ENCODE data around the gene DCP2.
A peak's percentile ranks its signal among the peaks of the same experiment; 100 is the strongest.

The DCP2 gene

DNA sequence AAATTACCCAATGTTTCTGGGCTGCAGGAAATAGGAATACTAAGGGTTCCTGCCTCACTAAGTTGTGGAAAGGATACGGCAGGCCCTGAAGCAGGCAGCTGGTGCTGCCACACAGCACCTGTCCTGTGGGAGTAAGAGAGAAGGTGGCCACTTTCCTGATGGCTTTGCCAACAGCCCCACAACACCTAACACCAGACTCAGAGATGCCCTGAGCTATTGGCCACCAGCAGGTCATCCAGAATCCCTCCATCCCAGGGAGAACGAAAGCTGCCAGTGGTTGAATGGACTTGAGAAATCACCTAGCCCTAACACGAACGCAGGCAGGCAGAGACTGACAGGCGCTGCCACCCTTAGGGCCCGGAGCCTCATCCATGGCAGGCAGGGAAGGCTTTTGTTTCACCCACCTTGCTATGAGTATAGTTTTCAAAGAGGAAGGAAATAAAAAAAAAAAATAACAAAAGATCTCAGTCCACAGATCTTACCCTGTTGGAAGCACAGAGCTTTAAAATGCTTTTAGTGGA is 82.2 kb downstream of the DCP2 start:
- H3K36me3 Mint-ChIP-seq, result no peaks in the 10 kb centered on the region
- no peaks in the 10 kb centered on the region for H3K27me3 Mint-ChIP-seq
- peaks cover 50% of the 10 kb centered on the region for H3K4me1 Mint-ChIP-seq (ENCODE audit: low read depth)
- no peak overlapping the region for H3K27ac Mint-ChIP-seq
- H3K9me3 Mint-ChIP-seq (ENCODE audit: low read depth), result no peaks in the 10 kb centered on the region
- H3K4me3 Mint-ChIP-seq, result no peak overlapping the region

DNA sequence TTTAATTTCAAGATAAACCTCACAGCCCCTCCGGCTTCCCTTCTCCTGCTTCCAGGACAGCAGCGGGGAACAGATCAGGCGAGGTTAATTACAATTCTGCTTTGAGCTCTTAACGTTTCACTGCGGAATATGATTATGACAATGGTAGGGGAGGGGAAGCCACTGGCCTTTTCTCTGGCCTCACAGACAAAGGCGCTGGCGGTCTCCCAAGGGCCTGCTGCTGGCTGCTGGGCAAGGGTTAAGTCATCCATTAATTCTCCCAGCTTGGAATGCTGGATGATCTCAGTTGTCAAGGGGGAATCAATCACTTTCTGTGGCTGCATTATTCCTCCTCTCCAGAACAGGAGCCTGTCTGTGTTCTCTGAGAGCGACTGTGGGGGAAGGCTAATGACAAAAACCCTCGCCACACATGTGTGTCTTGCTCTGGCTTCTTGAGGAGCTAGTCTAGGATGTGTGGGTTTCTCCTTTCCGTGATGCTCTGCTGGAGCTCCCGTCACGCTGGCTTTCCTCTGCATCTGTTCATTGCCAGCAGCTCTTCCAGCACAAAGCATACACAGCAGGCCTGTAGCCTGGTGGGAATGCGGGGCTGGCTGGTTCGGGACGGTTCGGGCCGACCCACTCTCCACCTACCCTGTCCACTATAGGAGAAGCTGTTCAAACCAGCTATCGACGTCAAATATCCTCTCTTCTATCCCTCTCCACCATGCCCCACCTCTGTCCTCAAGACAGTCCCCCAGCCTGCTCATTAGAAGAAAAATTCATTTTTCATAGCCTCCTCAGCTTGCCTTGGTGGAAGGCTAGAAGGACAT is 82.8 kb downstream of the DCP2 start:
- Mint-ChIP-seq H3K27me3 (no peaks in the 10 kb centered on the region), H3K9me3 (ENCODE audit: low read depth) (no peaks in the 10 kb centered on the region), H3K27ac (no peak overlapping the region), H3K4me3 (no peak overlapping the region), H3K4me1 (ENCODE audit: low read depth) (peaks cover 50% of the 10 kb centered on the region), H3K36me3 (no peaks in the 10 kb centered on the region)

GRCh38 chr5:113060408-113061025 is 83.9 kb downstream of the DCP2 start:
- peaks cover 3% of the 10 kb centered on the region for H3K36me3 Mint-ChIP-seq
- H3K9me3 Mint-ChIP-seq (ENCODE audit: low read depth), result no peaks in the 10 kb centered on the region
- no peak overlapping the region for H3K4me3 Mint-ChIP-seq
- H3K4me1 Mint-ChIP-seq (ENCODE audit: low read depth), result peaks cover 59% of the 10 kb centered on the region
- H3K27me3 Mint-ChIP-seq, result no peaks in the 10 kb centered on the region
- no peak overlapping the region for H3K27ac Mint-ChIP-seq

- H3K4me3 Mint-ChIP-seq, result peak overlapping the region; percentile 3
- H3K4me1 Mint-ChIP-seq (ENCODE audit: low read depth), result peaks cover 68% of the 10 kb centered on the region
- no peaks in the 10 kb centered on the region for H3K9me3 Mint-ChIP-seq (ENCODE audit: low read depth)
- H3K36me3 Mint-ChIP-seq, result peaks cover 3% of the 10 kb centered on the region
- H3K27ac Mint-ChIP-seq, result peak overlapping the region; percentile 59
- H3K27me3 Mint-ChIP-seq, result no peaks in the 10 kb centered on the region
These were observed 85.5 kb downstream of the DCP2 start for GRCh38 chr5:113061846-113062780.

- peak overlapping the region; percentile 59 for H3K27ac Mint-ChIP-seq
- H3K9me3 Mint-ChIP-seq (ENCODE audit: low read depth), result no peaks in the 10 kb centered on the region
- H3K4me3 Mint-ChIP-seq, result no peak overlapping the region
- H3K4me1 Mint-ChIP-seq (ENCODE audit: low read depth), result peaks cover 65% of the 10 kb centered on the region
- peaks cover 3% of the 10 kb centered on the region for H3K36me3 Mint-ChIP-seq
- no peaks in the 10 kb centered on the region for H3K27me3 Mint-ChIP-seq
These were observed 86.4 kb downstream of the DCP2 start for GRCh38 chr5:113062869-113063508.

DNA sequence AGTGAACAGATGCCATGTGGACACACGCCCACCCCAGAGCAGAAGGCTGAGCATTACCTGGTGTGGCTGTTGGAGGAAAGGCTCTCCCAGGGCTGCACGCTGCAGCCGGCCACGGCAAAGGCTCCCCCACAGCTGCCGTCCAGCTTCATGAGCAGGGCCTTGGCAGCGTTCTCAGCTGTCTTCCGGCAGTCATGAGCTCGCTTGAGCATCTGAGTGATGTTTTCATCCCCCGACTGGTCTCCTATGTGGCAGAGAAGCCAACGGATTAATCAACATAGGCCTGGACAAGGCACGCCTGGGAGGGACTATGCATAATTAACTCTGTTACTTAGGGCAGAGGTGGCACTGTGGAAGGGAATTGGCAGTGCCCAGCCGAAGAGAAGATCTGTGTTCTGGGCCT is 87.3 kb downstream of the DCP2 start:
- H3K9me3 Mint-ChIP-seq (ENCODE audit: low read depth), result no peaks in the 10 kb centered on the region
- peaks cover 63% of the 10 kb centered on the region for H3K4me1 Mint-ChIP-seq (ENCODE audit: low read depth)
- no peaks in the 10 kb centered on the region for H3K27me3 Mint-ChIP-seq
- peaks cover 5% of the 10 kb centered on the region for H3K36me3 Mint-ChIP-seq
- no peak overlapping the region for H3K4me3 Mint-ChIP-seq
- H3K27ac Mint-ChIP-seq, result no peak overlapping the region

DNA sequence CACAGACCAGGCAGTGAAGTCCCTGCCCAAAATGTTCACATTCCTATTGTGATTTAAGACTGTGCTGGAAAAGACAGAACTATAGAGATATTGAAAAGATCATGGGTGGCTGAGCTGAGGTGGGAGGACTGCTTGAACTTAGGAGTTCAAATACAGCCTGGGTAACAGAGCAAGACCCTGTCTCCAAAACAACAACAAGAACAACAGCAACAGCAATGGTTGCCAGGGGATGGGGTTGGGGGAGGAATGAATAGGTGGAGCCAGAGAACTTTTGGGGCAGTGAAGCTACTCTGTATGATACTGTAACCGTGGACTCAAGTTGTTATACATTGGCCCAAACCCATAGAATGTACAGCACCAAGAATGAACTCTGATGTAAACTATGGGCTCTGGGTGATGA is 88.2 kb downstream of the DCP2 start:
- H3K36me3 Mint-ChIP-seq, result peaks cover 7% of the 10 kb centered on the region
- H3K27ac Mint-ChIP-seq, result no peak overlapping the region

DNA sequence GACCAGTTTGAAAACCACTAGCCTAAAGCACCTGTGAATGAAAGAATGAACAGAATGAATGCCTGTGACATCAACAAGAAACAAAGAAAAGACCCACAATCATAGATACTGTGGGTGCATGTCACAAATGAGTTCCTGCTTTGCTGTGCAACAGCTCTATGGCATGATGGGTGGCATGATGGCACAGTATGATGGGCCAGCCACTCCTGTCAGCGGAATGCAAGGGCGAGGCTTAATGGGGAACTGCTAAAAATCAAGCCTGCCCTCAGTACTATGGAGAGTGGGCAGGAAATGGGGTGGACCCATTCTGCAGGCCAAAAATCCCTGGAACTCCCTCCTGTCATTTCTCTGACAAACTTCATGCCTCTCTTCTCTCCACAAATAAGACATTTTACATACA is 89.0 kb downstream of the DCP2 start:
- H3K27ac Mint-ChIP-seq, result no peak overlapping the region
- no peaks in the 10 kb centered on the region for H3K9me3 Mint-ChIP-seq (ENCODE audit: low read depth)
- H3K27me3 Mint-ChIP-seq, result no peaks in the 10 kb centered on the region
- H3K4me1 Mint-ChIP-seq (ENCODE audit: low read depth), result peaks cover 53% of the 10 kb centered on the region
- peaks cover 7% of the 10 kb centered on the region for H3K36me3 Mint-ChIP-seq
- no peak overlapping the region for H3K4me3 Mint-ChIP-seq

More for the DNA sequence above, 88.2 kb downstream of the DCP2 start:
- Mint-ChIP-seq H3K9me3 (ENCODE audit: low read depth) (no peaks in the 10 kb centered on the region), H3K27me3 (no peaks in the 10 kb centered on the region), H3K4me1 (ENCODE audit: low read depth) (peaks cover 56% of the 10 kb centered on the region), H3K4me3 (no peak overlapping the region)

DNA sequence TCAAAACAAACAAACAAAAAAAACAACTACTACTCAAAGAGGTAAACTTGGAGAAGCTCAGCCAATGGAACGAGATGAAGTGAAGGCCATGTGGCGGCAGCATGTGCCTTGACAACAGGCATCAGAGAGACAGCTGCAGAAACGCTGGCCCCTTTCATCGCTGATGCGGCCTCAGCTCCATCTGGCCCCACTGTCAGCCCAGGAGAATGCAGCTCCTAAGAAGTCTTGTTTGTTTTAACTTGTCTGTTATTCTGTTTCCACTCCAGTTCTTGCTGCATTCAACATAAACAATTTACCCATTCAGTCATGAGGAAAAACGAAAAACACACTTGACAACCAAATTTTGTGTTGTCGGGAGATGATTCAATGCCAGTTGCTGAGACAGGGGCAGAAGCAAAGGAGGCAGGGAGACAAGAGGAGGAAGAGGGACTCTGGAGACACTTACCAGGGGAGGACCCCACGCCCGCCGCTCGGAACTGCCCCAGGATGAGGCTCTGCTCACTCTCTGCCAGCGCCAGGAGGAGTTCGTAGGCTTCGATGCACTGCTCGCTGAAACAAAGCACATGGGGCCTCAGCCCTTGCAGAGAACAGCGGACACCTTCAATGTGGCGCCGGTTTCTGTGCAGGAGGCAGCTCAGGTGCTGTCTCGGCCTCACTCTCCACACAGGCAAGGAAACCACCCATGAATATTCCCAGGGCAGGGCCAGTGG is 91.2 kb downstream of the DCP2 start:
- Mint-ChIP-seq H3K27me3 (no peaks in the 10 kb centered on the region), H3K27ac (no peak overlapping the region), H3K4me3 (no peak overlapping the region), H3K4me1 (ENCODE audit: low read depth) (peaks cover 43% of the 10 kb centered on the region), H3K9me3 (ENCODE audit: low read depth) (no peaks in the 10 kb centered on the region), H3K36me3 (peaks cover 7% of the 10 kb centered on the region)

GRCh38 chr5:113068559-113068958 is 92.0 kb downstream of the DCP2 start:
- Mint-ChIP-seq H3K9me3 (ENCODE audit: low read depth) (no peaks in the 10 kb centered on the region), H3K27me3 (no peaks in the 10 kb centered on the region), H3K36me3 (peaks cover 7% of the 10 kb centered on the region), H3K4me3 (no peak overlapping the region), H3K4me1 (ENCODE audit: low read depth) (peaks cover 43% of the 10 kb centered on the region), H3K27ac (no peak overlapping the region)

Data from activated naive CD8-positive, alpha-beta T cell (primary cell).